CD14-positive monocyte (primary cell): ENCODE measurements around the gene OXLD1. TPM values are rescaled to one million over a fixed set of nuclear protein-coding genes. Genes with fewer than 3 reads are reported as not detected.

ENCODE experiments used
- DNase-seq, 3 donors: peaks; one replicate each; pipeline ENCODE4 v3.0.0-alpha.2; 2011 to 2022
- H2AFZ ChIP-seq: 2 replicates; pipeline ENCODE4 v1.6.0; 2012; ENCODE audit warnings: mild to moderate bottlenecking, low read depth, low read length, inconsistent platforms; ENCODE audit not compliant: insufficient read depth, poor library complexity, severe bottlenecking
- H3K27ac ChIP-seq, 2 donors: 1 replicate in 1 of 2; 2 replicates in 1 of 2; pipeline ENCODE4 v1.5.1; 2012 to 2013; ENCODE audit warnings: low read length in 2 of 2, control low read depth in 1 of 2, inconsistent platforms in 1 of 2, low read depth in 1 of 2, mild to moderate bottlenecking in 1 of 2
- H3K27me3 ChIP-seq, 2 donors: one replicate each; pipeline versions ENCODE4 v1.6.0 to v1.6.1; 2011 to 2013; ENCODE audit warnings: low read length in 2 of 2; ENCODE audit not compliant: control insufficient read depth in 2 of 2, insufficient read depth in 2 of 2
- H3K36me3 ChIP-seq, 2 donors: replicated peaks in 1 of 2; 1 replicate in 1 of 2; 2 replicates in 1 of 2; pipeline versions ENCODE4 v1.5.1 to v1.6.1; 2012 to 2013; ENCODE audit warnings: low read length in 2 of 2, control low read depth in 1 of 2, inconsistent platforms in 1 of 2, mild to moderate bottlenecking in 1 of 2; ENCODE audit not compliant: insufficient read depth in 2 of 2, control insufficient read depth in 1 of 2
- H3K4me1 ChIP-seq, 2 donors: 1 replicate in 1 of 2; 2 replicates in 1 of 2; pipeline versions ENCODE4 v1.5.1 to v1.6.1; 2012 to 2013; ENCODE audit warnings: low read length in 2 of 2, control low read depth in 1 of 2, inconsistent platforms in 1 of 2, mild to moderate bottlenecking in 1 of 2, moderate library complexity in 1 of 2; ENCODE audit not compliant: insufficient read depth in 2 of 2, control insufficient read depth in 1 of 2
- H3K4me2 ChIP-seq: replicated peaks from 2 replicates; pipeline ENCODE3; 2012; ENCODE audit warnings: low read length, moderate library complexity, mild to moderate bottlenecking; ENCODE audit not compliant: poor library complexity, severe bottlenecking; ENCODE audit errors: extremely low read depth
- H3K4me3 ChIP-seq, 3 experiments: fragments of 200-600 bp in 1 of 3; sonication (generic) in 1 of 3; replicated peaks in 1 of 3; 1 replicate in 2 of 3; 2 replicates in 1 of 3; pipeline ENCODE4 v1.5.1; 2011 to 2013; ENCODE audit warnings: low read length in 3 of 3, mild to moderate bottlenecking in 3 of 3, control low read depth in 2 of 3, low read depth in 2 of 3, inconsistent platforms in 1 of 3, moderate library complexity in 1 of 3
- H3K79me2 ChIP-seq: 2 replicates; pipeline ENCODE4 v1.6.0; 2012; ENCODE audit warnings: mild to moderate bottlenecking, control low read depth, inconsistent platforms, low read length, moderate library complexity; ENCODE audit not compliant: insufficient read depth
- H3K9ac ChIP-seq: 2 replicates; pipeline ENCODE4 v1.6.0; 2017; ENCODE audit warnings: low read length, mild to moderate bottlenecking; ENCODE audit not compliant: insufficient read depth, poor library complexity, severe bottlenecking
- H3K9me3 ChIP-seq, 2 donors: replicated peaks in 1 of 2; 1 replicate in 1 of 2; 2 replicates in 1 of 2; pipeline versions ENCODE4 v1.5.1 to v1.6.1; 2012 to 2013; ENCODE audit warnings: low read length in 2 of 2, control low read depth in 1 of 2; ENCODE audit not compliant: control insufficient read depth in 1 of 2, insufficient read depth in 1 of 2
- H4K20me1 ChIP-seq: 2 replicates; pipeline ENCODE4 v1.6.0; 2012; ENCODE audit warnings: mild to moderate bottlenecking, low read length, control low read depth, moderate library complexity; ENCODE audit not compliant: insufficient read depth
- H3K27ac Mint-ChIP-seq, 7 donors: one replicate each; pipeline ENCODE4 v1.8.0; 2020; ENCODE audit warnings: mild to moderate bottlenecking in 7 of 7, mixed read lengths in 7 of 7, moderate library complexity in 6 of 7, inconsistent platforms in 2 of 7
- H3K27me3 Mint-ChIP-seq, 3 donors: one replicate each; pipeline ENCODE4 v1.8.0; 2021 to 2022; ENCODE audit warnings: low read depth in 3 of 3, mild to moderate bottlenecking in 3 of 3, mixed read lengths in 3 of 3, moderate library complexity in 3 of 3, inconsistent platforms in 1 of 3
- H3K36me3 Mint-ChIP-seq, 2 donors: one replicate each; pipeline ENCODE4 v1.8.0; 2020; ENCODE audit warnings: mixed read lengths in 2 of 2, inconsistent platforms in 1 of 2, mild to moderate bottlenecking in 1 of 2
- H3K4me1 Mint-ChIP-seq: one replicate; pipeline ENCODE4 v1.8.0; 2020; ENCODE audit warnings: mild to moderate bottlenecking, mixed read lengths
- H3K4me3 Mint-ChIP-seq, 2 donors: one replicate each; pipeline ENCODE4 v1.8.0; 2020; ENCODE audit warnings: mild to moderate bottlenecking in 2 of 2, mixed read lengths in 2 of 2, moderate library complexity in 1 of 2
- H3K9me3 Mint-ChIP-seq, 7 donors: one replicate each; pipeline ENCODE4 v1.8.0; 2020 to 2022; ENCODE audit warnings: mixed read lengths in 7 of 7, mild to moderate bottlenecking in 6 of 7, moderate library complexity in 6 of 7, inconsistent platforms in 2 of 7
- CTCF ChIP-seq: fragments of 200-600 bp; IDR thresholded peaks from one replicate; pipeline ENCODE4 v1.8.0; 2022; ENCODE audit warnings: antibody characterized with exemption, mild to moderate bottlenecking
- WGBS: methylation state at CpG from one replicate; pipeline ENCODE4 v1.1.5; 2013; ENCODE audit warnings: missing lambda C conversion rate; ENCODE audit not compliant: insufficient coverage; 5-methylcytosine and 5-hydroxymethylcytosine counted together
- intact Hi-C, 2 donors: fragments of 100-400 bp; cut with micrococcal nuclease; formaldehyde crosslinking; loops; one replicate each; pipeline versions ENCODE4 v1.15.0 to v1.15.1; 2023
- polyA plus RNA-seq, 3 donors: library from polyadenylated mRNA; depleted of rRNA in 1 of 3; unstranded in 2 of 3; stranded (reverse) in 1 of 3; fragments of 300-500 nt in 2 of 3; fragments of >200 nt in 1 of 3; fragmentation: Illumina TruSeq in 2 of 3; gene quantifications; 1 replicate in 2 of 3; 2 replicates in 1 of 3; pipeline ENCODE4 v1.2.3, GENCODE V29; 2012 to 2021

Gene OXLD1
- polyA plus RNA-seq, 3 donors, result 46.0 to 61.1 (median 51.8) TPM

- H3K4me3 Mint-ChIP-seq, result peak within 1 kb of the TSS in 1 of 2 donors; percentile 55
- Histone ChIP-seq H3K4me1 (peaks cover 19 to 26% of the 10 kb centered on the region in 2 donors), H3K79me2 (no peaks in the 10 kb centered on the region), H4K20me1 (no peaks in the 10 kb centered on the region), H2AFZ (peak within 1 kb of the TSS; percentile 30), H3K9ac (peak within 1 kb of the TSS; percentile 8), H3K9me3 (no peaks in the 10 kb centered on the region), H3K27ac (no peak within 1 kb of the TSS), H3K27me3 (no peaks in the 10 kb centered on the region), H3K4me2 (peak within 1 kb of the TSS; percentile 16), H3K4me3 (no peak within 1 kb of the TSS), H3K36me3 (no peaks in the 10 kb centered on the region)
- H3K4me1 Mint-ChIP-seq, result peaks cover 21% of the 10 kb centered on the region
- peaks cover 0 to 1% (median 0%) of the 10 kb centered on the region in 7 donors for H3K9me3 Mint-ChIP-seq
- no peak for TF ChIP-seq CTCF
- no peak for DNase-seq
- WGBS, result 89% methylated on average over 15 of the region's 15 CpGs
- intact Hi-C loops, result no loop called here
- peaks cover 6 to 15% (median 12%) of the 10 kb centered on the region in 3 donors for H3K27me3 Mint-ChIP-seq
- H3K36me3 Mint-ChIP-seq, result no peaks in the 10 kb centered on the region
- peak within 1 kb of the TSS in 3 of 7 donors; percentile 20 to 37 (median 30) for H3K27ac Mint-ChIP-seq
Observed at GRCh38 chr17:81656118-81656743, 10.2 kb downstream of the OXLD1 start, which contains the start of gene PDE6G. PDE6G (minus strand) TSS chr17:81656542; CDS start chr17:81653305, 3,237 bp downstream.

GRCh38 chr17:81655378-81656117, 10.9 kb downstream of the OXLD1 start:
- Histone ChIP-seq H4K20me1 (no peaks in the 10 kb centered on the region), H3K79me2 (no peaks in the 10 kb centered on the region), H3K4me1 (peaks cover 19 to 26% of the 10 kb centered on the region in 2 donors), H3K27ac (no peak overlapping the region), H3K9me3 (no peaks in the 10 kb centered on the region), H3K27me3 (no peaks in the 10 kb centered on the region), H3K9ac (no peak overlapping the region), H3K4me2 (no peak overlapping the region), H3K36me3 (no peaks in the 10 kb centered on the region), H2AFZ (no peak overlapping the region), H3K4me3 (no peak overlapping the region)
- peaks cover 6 to 15% (median 12%) of the 10 kb centered on the region in 3 donors for H3K27me3 Mint-ChIP-seq
- peaks cover 21% of the 10 kb centered on the region for H3K4me1 Mint-ChIP-seq
- H3K9me3 Mint-ChIP-seq, result peaks cover 0 to 1% (median 0%) of the 10 kb centered on the region in 7 donors
- TF ChIP-seq CTCF, result no peak
- DNase-seq, result no peak
- 95% methylated on average over 17 of the region's 18 CpGs for WGBS
- no peak overlapping the region for H3K27ac Mint-ChIP-seq
- H3K36me3 Mint-ChIP-seq, result no peaks in the 10 kb centered on the region
- no peak overlapping the region for H3K4me3 Mint-ChIP-seq
- intact Hi-C loops, result no loop called here
